MM.1S (cell line): ENCODE measurements around the gene EIPR1.

Experiments used
- CTCF ChIP-seq: fragments of 300-600 bp; sonication (generic); IDR thresholded peaks from 2 replicates; pipeline ENCODE4 v1.5.1; 2016; ENCODE audit warnings: antibody characterized with exemption, low read length, mixed read lengths
- EZH2phosphoT487 ChIP-seq: fragments of 300-600 bp; sonication (generic); IDR thresholded peaks from 2 replicates; pipeline ENCODE4 v1.6.1; 2018; ENCODE audit warnings: antibody characterized with exemption, low read length

DNA sequence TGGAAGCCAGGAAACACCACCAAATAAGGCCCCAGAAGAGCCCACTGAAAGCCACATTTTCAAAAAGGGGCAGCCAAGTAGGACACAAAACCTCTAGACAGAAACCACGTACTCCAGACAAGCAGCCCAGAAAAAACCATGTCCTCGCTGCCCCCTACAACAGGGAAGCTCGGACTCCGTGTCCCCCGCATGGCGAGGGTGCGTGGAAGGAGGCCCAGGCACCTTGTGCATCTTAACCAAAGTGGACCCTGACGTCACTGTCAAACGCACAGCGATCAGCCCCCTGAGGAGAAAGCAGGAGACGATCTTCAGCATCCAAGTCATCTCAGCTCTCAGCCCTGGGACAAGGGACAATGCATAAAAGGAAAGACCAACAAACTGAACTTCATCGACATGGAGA lies 168.4 kb downstream of the EIPR1 start:
- no peak for TF ChIP-seq CTCF
- no peak for TF ChIP-seq EZH2phosphoT487
